ENCODE results near the gene APOA1.
A peak's percentile ranks its signal among the peaks of the same experiment; 100 is the strongest.

APOA1 gene

DNA sequence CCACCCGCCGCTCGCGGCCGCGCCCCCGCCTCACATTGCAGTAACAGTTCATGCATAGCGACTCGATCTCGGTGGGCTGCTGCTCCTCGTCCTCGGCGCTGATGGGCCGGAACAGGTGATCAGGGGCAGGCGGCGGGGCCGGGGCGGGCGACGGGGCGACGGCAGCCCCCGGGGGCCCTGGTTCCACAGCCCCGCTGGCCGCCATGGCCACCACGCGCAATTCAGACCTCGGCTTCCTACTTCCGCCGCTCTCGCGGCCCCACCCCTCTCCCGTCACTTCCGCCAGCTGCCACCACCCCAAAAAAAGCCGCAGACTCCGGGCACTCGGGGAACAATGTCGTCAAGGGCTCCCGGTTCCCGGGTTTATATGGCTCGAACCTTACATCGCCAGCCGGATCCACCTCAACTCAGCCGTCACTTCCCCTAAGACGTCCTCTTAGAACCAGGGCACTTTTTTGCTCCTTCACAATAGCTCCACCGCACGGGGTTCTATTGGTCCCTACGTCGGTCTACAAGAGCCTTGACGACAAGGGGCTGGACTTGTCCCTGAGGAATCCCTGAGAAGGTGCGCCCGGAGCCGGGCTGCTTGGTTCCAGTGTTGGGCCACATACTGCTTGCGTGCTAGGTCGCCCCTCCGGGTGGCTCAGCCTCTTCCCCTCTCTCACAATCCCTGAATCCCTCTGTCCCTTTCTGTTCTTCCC is 49.5 kb downstream of the APOA1 start, which contains the start of gene ZPR1 (continued):
- TF ChIP-seq, protein P1, sequence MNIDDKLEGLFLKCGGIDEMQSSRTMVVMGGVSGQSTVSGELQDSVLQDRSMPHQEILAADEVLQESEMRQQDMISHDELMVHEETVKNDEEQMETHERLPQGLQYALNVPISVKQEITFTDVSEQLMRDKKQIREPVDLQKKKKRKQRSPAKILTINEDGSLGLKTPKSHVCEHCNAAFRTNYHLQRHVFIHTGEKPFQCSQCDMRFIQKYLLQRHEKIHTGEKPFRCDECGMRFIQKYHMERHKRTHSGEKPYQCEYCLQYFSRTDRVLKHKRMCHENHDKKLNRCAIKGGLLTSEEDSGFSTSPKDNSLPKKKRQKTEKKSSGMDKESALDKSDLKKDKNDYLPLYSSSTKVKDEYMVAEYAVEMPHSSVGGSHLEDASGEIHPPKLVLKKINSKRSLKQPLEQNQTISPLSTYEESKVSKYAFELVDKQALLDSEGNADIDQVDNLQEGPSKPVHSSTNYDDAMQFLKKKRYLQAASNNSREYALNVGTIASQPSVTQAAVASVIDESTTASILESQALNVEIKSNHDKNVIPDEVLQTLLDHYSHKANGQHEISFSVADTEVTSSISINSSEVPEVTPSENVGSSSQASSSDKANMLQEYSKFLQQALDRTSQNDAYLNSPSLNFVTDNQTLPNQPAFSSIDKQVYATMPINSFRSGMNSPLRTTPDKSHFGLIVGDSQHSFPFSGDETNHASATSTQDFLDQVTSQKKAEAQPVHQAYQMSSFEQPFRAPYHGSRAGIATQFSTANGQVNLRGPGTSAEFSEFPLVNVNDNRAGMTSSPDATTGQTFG (tag by site-specific recombination; IDR thresholded peaks at IDR 0.05; ENCODE audit: borderline replicate concordance), result no peak
- TF ChIP-seq ZNF670 (tag by site-specific recombination; IDR thresholded peaks at IDR 0.05; ENCODE audit: low read depth) (no peak), REPIN1 (tag by site-specific recombination; IDR thresholded peaks at IDR 0.05; ENCODE audit: low read depth) (no peak), ZNF404 (tag by site-specific recombination; IDR thresholded peaks at IDR 0.05) (no peak), SP7 (tag by site-specific recombination; IDR thresholded peaks at IDR 0.05) (no peak), ZNF302 (tag by site-specific recombination; IDR thresholded peaks at IDR 0.05; ENCODE audit: low read depth) (no peak), ZNF174 (tag by site-specific recombination; IDR thresholded peaks at IDR 0.05) (no peak), GLI4 (tag by site-specific recombination; IDR thresholded peaks at IDR 0.05) (no peak), ZNF23 (tag by site-specific recombination; IDR thresholded peaks at IDR 0.05; ENCODE audit: borderline replicate concordance) (no peak), ZNF558 (tag by site-specific recombination; IDR thresholded peaks at IDR 0.05) (no peak), YY1 (tag by site-specific recombination; IDR thresholded peaks at IDR 0.05) (peak; percentile 49; the same call in 1 of the 2 replicates), ZNF792 (tag by site-specific recombination; IDR thresholded peaks at IDR 0.05) (no peak), OSR2 (tag by site-specific recombination; IDR thresholded peaks at IDR 0.05) (no peak), ZNF114 (tag by site-specific recombination; IDR thresholded peaks at IDR 0.05) (no peak), ZNF837 (tag by site-specific recombination; IDR thresholded peaks at IDR 0.05) (no peak), SCRT1 (tag by site-specific recombination; IDR thresholded peaks at IDR 0.05; ENCODE audit: borderline replicate concordance) (no peak), HOXD13 (CRISPR knock-in tag; IDR thresholded peaks at IDR 0.05; ENCODE audit: borderline replicate concordance) (no peak), ZNF37A (tag by site-specific recombination; IDR thresholded peaks at IDR 0.05) (no peak)
- TF ChIP-seq, protein P2, sequence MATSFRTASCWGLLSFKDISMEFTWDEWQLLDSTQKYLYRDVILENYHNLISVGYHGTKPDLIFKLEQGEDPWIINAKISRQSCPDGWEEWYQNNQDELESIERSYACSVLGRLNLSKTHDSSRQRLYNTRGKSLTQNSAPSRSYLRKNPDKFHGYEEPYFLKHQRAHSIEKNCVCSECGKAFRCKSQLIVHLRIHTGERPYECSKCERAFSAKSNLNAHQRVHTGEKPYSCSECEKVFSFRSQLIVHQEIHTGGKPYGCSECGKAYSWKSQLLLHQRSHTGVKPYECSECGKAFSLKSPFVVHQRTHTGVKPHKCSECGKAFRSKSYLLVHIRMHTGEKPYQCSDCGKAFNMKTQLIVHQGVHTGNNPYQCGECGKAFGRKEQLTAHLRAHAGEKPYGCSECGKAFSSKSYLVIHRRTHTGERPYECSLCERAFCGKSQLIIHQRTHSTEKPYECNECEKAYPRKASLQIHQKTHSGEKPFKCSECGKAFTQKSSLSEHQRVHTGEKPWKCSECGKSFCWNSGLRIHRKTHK (tag by site-specific recombination; IDR thresholded peaks at IDR 0.05), result no peak
- TF ChIP-seq, protein P3, sequence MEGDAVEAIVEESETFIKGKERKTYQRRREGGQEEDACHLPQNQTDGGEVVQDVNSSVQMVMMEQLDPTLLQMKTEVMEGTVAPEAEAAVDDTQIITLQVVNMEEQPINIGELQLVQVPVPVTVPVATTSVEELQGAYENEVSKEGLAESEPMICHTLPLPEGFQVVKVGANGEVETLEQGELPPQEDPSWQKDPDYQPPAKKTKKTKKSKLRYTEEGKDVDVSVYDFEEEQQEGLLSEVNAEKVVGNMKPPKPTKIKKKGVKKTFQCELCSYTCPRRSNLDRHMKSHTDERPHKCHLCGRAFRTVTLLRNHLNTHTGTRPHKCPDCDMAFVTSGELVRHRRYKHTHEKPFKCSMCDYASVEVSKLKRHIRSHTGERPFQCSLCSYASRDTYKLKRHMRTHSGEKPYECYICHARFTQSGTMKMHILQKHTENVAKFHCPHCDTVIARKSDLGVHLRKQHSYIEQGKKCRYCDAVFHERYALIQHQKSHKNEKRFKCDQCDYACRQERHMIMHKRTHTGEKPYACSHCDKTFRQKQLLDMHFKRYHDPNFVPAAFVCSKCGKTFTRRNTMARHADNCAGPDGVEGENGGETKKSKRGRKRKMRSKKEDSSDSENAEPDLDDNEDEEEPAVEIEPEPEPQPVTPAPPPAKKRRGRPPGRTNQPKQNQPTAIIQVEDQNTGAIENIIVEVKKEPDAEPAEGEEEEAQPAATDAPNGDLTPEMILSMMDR (tag by site-specific recombination; IDR thresholded peaks at IDR 0.05), result no peak
- TF ChIP-seq, protein P4, sequence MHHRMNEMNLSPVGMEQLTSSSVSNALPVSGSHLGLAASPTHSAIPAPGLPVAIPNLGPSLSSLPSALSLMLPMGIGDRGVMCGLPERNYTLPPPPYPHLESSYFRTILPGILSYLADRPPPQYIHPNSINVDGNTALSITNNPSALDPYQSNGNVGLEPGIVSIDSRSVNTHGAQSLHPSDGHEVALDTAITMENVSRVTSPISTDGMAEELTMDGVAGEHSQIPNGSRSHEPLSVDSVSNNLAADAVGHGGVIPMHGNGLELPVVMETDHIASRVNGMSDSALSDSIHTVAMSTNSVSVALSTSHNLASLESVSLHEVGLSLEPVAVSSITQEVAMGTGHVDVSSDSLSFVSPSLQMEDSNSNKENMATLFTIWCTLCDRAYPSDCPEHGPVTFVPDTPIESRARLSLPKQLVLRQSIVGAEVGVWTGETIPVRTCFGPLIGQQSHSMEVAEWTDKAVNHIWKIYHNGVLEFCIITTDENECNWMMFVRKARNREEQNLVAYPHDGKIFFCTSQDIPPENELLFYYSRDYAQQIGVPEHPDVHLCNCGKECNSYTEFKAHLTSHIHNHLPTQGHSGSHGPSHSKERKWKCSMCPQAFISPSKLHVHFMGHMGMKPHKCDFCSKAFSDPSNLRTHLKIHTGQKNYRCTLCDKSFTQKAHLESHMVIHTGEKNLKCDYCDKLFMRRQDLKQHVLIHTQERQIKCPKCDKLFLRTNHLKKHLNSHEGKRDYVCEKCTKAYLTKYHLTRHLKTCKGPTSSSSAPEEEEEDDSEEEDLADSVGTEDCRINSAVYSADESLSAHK (tag by site-specific recombination; IDR thresholded peaks at IDR 0.05), result no peak
- TF ChIP-seq, protein P5, sequence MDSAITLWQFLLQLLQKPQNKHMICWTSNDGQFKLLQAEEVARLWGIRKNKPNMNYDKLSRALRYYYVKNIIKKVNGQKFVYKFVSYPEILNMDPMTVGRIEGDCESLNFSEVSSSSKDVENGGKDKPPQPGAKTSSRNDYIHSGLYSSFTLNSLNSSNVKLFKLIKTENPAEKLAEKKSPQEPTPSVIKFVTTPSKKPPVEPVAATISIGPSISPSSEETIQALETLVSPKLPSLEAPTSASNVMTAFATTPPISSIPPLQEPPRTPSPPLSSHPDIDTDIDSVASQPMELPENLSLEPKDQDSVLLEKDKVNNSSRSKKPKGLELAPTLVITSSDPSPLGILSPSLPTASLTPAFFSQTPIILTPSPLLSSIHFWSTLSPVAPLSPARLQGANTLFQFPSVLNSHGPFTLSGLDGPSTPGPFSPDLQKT (IDR thresholded peaks at IDR 0.05; ENCODE audit: borderline replicate concordance, low read depth, low read length), result no peak
- TF ChIP-seq, protein P6, sequence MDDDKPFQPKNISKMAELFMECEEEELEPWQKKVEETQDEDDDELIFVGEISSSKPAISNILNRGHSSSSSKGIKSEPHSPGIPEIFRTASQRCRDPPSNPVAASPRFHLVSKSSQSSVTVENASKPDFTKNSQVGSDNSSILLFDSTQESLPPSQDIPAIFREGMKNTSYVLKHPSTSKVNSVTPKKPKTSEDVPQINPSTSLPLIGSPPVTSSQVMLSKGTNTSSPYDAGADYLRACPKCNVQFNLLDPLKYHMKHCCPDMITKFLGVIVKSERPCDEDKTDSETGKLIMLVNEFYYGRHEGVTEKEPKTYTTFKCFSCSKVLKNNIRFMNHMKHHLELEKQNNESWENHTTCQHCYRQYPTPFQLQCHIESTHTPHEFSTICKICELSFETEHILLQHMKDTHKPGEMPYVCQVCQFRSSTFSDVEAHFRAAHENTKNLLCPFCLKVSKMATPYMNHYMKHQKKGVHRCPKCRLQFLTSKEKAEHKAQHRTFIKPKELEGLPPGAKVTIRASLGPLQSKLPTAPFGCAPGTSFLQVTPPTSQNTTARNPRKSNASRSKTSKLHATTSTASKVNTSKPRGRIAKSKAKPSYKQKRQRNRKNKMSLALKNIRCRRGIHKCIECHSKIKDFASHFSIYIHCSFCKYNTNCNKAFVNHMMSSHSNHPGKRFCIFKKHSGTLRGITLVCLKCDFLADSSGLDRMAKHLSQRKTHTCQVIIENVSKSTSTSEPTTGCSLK (tag by site-specific recombination; IDR thresholded peaks at IDR 0.05), result no peak
- TF ChIP-seq, protein P7, sequence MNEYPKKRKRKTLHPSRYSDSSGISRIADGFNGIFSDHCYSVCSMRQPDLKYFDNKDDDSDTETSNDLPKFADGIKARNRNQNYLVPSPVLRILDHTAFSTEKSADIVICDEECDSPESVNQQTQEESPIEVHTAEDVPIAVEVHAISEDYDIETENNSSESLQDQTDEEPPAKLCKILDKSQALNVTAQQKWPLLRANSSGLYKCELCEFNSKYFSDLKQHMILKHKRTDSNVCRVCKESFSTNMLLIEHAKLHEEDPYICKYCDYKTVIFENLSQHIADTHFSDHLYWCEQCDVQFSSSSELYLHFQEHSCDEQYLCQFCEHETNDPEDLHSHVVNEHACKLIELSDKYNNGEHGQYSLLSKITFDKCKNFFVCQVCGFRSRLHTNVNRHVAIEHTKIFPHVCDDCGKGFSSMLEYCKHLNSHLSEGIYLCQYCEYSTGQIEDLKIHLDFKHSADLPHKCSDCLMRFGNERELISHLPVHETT (tag by site-specific recombination; IDR thresholded peaks at IDR 0.05), result no peak
- TF ChIP-seq, protein P8, sequence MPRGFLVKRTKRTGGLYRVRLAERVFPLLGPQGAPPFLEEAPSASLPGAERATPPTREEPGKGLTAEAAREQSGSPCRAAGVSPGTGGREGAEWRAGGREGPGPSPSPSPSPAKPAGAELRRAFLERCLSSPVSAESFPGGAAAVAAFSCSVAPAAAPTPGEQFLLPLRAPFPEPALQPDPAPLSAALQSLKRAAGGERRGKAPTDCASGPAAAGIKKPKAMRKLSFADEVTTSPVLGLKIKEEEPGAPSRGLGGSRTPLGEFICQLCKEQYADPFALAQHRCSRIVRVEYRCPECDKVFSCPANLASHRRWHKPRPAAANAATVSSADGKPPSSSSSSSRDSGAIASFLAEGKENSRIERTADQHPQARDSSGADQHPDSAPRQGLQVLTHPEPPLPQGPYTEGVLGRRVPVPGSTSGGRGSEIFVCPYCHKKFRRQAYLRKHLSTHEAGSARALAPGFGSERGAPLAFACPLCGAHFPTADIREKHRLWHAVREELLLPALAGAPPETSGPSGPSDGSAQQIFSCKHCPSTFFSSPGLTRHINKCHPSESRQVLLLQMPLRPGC (tag by site-specific recombination; IDR thresholded peaks at IDR 0.05), result no peak
